ENCODE data around the gene COL4A2. TPM values are rescaled to one million over a fixed set of nuclear protein-coding genes. Genes with fewer than 3 reads are reported as not detected.
A peak's percentile ranks its signal among the peaks of the same experiment; 100 is the strongest.

The COL4A2 gene
- total RNA-seq, 2 donors from 2014 or later: 999 to 1,135 TPM

- H3K36me3 ChIP-seq: no peaks in the 10 kb centered on the region
- H3K27ac ChIP-seq: peak overlapping the region; percentile 89 to 96
- no peak for DNase-seq (ENCODE audit: low spot score)
- no peak for TF ChIP-seq CTCF (IDR thresholded peaks at IDR 0.05)
- no peak overlapping the region for H3K4me3 ChIP-seq
- ATAC-seq (ENCODE audit: insufficient number of reproducible peaks, low FRiP score, low read depth): no peak
- H3K4me1 ChIP-seq (ENCODE audit: control insufficient read depth in 1 of 2, low read depth in 2 of 2): peaks cover 27 to 94% of the 10 kb centered on the region in 2 donors
- H3K27me3 ChIP-seq (replicated peaks; ENCODE audit: insufficient read depth): no peaks in the 10 kb centered on the region
- H3K9me3 ChIP-seq: no peaks in the 10 kb centered on the region
Observed at GRCh38 chr13:110421696-110422385, 114.8 kb downstream of the COL4A2 start.

DNA sequence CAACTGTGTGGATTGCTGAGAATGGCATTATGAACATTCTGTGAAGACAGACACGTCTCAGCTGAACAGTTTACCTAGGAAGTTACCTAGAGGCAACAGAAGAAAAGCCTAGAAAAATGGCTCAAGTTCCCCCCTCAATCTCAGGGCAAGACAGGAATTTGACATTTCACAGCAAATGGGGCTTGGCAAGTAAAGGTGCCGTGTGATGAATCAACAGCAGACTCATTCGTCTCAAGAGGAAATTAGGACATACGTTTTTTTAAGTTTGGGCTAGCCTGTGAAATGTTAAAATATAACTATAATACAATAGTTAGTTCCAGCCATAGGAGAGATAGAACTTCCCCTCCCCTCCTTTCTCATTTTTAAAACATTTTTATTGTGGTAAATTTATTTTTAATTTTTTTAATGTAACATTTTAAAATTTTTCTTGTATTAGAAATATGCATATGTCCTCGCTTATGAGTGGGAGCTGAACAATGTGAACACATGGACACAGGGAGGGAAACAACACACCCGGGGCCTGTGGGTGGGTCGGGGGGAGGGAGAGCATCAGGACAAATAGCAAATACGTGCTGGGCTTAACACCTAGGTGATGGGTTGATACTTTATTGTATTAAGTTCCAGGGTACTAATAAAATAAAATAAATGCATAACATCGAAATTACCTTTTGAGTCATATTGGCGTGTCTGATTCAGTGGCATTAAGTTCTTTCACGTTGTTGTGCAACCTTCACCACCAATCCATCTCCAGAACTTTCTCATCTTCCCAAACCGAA, 116.0 kb downstream of the COL4A2 start:
- Histone ChIP-seq H3K9me3 (no peaks in the 10 kb centered on the region), H3K4me3 (no peak overlapping the region), H3K27ac (peak overlapping the region; percentile 58 to 96), H3K36me3 (no peaks in the 10 kb centered on the region), H3K4me1 (ENCODE audit: control insufficient read depth in 1 of 2, low read depth in 2 of 2) (peaks cover 18 to 86% of the 10 kb centered on the region in 2 donors), H3K27me3 (replicated peaks; ENCODE audit: insufficient read depth) (no peaks in the 10 kb centered on the region)
- no peak for TF ChIP-seq CTCF (IDR thresholded peaks at IDR 0.05)
- ATAC-seq (ENCODE audit: insufficient number of reproducible peaks, low FRiP score, low read depth) (no peak), DNase-seq (ENCODE audit: low spot score) (no peak)

- H3K27ac ChIP-seq: peak overlapping the region; percentile 58 to 96
- H3K4me3 ChIP-seq: no peak overlapping the region
- no peak for DNase-seq (ENCODE audit: low spot score)
- H3K27me3 ChIP-seq (replicated peaks; ENCODE audit: insufficient read depth): no peaks in the 10 kb centered on the region
- no peak for ATAC-seq (ENCODE audit: insufficient number of reproducible peaks, low FRiP score, low read depth)
- no peaks in the 10 kb centered on the region for H3K9me3 ChIP-seq
- TF ChIP-seq CTCF (IDR thresholded peaks at IDR 0.05): no peak
- H3K4me1 ChIP-seq (ENCODE audit: control insufficient read depth in 1 of 2, low read depth in 2 of 2): peaks cover 11 to 79% of the 10 kb centered on the region in 2 donors
- H3K36me3 ChIP-seq: peaks cover 5% of the 10 kb centered on the region
Observed at GRCh38 chr13:110423689-110424302, 116.7 kb downstream of the COL4A2 start.

DNA sequence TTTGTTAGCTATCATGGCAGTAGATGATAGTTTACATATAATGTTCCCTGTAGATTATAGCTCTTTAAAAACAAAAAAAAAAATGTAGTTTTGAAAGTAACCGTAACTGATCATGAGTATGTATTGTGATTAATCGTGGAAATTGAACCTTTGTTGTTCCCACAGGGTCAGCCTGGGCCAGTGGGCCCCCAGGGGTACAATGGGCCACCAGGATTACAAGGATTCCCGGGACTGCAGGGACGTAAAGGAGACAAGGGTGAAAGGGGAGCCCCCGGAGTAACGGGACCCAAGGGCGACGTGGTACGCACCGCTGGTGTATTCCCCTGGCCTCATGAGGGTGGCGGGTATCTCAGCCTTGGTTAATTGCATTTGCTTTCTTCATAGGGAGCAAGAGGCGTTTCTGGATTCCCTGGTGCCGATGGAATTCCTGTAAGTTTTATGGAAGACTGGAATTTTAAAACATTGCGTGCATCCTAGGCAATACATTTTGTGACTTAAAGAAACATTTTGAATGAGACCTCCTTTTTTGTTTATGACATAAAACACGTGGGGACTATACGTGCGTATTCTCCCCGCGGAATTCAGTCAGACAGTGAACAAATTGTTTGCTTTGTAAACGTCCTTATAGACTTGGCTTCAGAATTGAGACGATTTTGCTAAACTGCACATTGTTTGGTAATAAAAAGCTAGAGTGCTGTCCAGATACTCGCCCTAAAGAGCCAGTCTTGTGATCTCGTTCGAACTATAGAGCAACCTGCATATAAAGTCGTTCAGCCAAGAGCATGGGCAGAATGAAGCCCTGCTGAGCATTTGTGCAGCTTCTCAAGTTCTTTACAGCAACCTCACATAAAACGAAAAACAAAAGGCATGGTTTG, 117.7 kb downstream of the COL4A2 start:
- peak overlapping the region; percentile 3 to 96 for H3K27ac ChIP-seq
- no peaks in the 10 kb centered on the region for H3K27me3 ChIP-seq (replicated peaks; ENCODE audit: insufficient read depth)
- ATAC-seq (ENCODE audit: insufficient number of reproducible peaks, low FRiP score, low read depth) (no peak), DNase-seq (ENCODE audit: low spot score) (no peak)
- H3K36me3 ChIP-seq: peaks cover 5% of the 10 kb centered on the region
- H3K4me3 ChIP-seq: no peak overlapping the region
- H3K9me3 ChIP-seq: no peaks in the 10 kb centered on the region
- no peak for TF ChIP-seq CTCF (IDR thresholded peaks at IDR 0.05)
- peaks cover 6 to 78% of the 10 kb centered on the region in 2 donors for H3K4me1 ChIP-seq (ENCODE audit: control insufficient read depth in 1 of 2, low read depth in 2 of 2)
